Measurements from ENCODE around the gene GRIK1.

DNA sequence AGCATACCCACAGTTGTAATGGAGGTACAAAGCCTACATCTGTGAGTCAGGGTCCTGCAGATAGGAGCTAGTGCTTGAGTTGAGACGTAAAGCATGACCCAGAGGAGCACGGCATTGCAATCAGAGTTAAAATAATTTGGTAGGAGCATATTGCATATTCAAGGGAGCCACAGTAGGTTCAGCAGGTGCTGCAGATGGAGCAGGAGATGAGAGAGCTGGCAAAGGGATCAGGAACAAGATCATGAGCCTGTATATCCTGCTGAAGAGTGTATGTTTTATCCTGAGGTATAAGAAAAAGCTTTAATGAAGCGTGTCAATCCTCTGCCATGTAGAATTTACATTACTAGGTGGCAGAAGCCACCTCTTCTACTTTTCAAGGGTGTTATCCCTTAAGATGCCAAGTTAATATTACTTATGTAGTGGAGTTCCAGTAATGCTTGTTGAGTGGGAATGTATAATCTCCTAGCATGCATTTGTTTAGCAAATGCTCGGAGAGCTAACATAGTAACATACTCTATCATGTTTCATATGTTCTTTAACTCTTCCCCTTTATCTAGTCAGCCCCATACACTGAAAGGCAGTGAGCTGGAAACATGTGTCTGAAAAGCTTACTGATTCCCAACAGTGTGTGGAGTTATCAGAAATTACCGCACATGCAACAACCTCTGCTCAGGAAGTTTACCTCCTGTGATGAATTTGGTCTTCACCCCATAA lies 300.3 kb downstream of the GRIK1 start:
- no peak for TF ChIP-seq CTCF (conservative IDR thresholded peaks at IDR 0.05 in 1 of 2, IDR thresholded peaks at IDR 0.05 in 1 of 2; ENCODE audit: extremely low read depth in 1 of 2, insufficient read depth in 1 of 2, low read depth in 1 of 2, low read length in 2 of 2)
- TF ChIP-seq EZH2 (IDR thresholded peaks at IDR 0.05; ENCODE audit: borderline replicate concordance, low read length) = no peak
